SK-N-SH (cell line): ENCODE results near the gene CCDC71. TPM values are rescaled to one million over a fixed set of nuclear protein-coding genes. Genes with fewer than 3 reads are reported as not detected.
A peak's percentile ranks its signal among the peaks of the same experiment; 100 is the strongest.

Experiments
- CTCF ChIA-PET: fragments of 300-600, 350-600 bp; formaldehyde crosslinking; extraction: SDS; loops from one replicate; lab custom pipeline; 2021; lab: Yijun Ruan, JAX
- POLR2A ChIA-PET: fragments of 350-600 bp; sonication (Branson Sonifier 250); formaldehyde crosslinking; extraction: SDS; loops from one replicate; lab custom pipeline; 2020; ENCODE audit warnings: antibody characterized with exemption, inconsistent platforms; lab: Yijun Ruan, JAX
- DNase-seq: peaks from one replicate; pipeline ENCODE4 v3.0.0; 2012
- H2AFZ ChIP-seq: fragments of 200-600 bp; sonication (generic); 2 replicates; pipeline ENCODE4 v1.8.1; 2016; ENCODE audit warnings: antibody characterized with exemption, mild to moderate bottlenecking, low read depth
- H3F3A ChIP-seq: fragments of 200-600 bp; sonication (generic); replicated peaks from 2 replicates; pipeline ENCODE3; 2016; ENCODE audit warnings: antibody characterized with exemption, mild to moderate bottlenecking; ENCODE audit not compliant: insufficient read depth
- H3K27ac ChIP-seq, 2 experiments: fragments of 200-500 bp in 1 of 2; fragments of 200-600 bp in 1 of 2; sonication (Bioruptor generic) in 1 of 2; sonication (generic), shearing (Covaris generic) in 1 of 2; 2 replicates each; pipeline versions ENCODE4 v1.5.1 to v1.6.1; 2014 to 2016; ENCODE audit warnings: low read depth in 2 of 2, inconsistent platforms in 1 of 2, low read length in 1 of 2, mild to moderate bottlenecking in 1 of 2, mixed read lengths in 1 of 2
- H3K27me3 ChIP-seq: fragments of 200-600 bp; sonication (generic), shearing (Covaris generic); 2 replicates; pipeline ENCODE4 v1.6.1; 2016; ENCODE audit warnings: mixed run types; ENCODE audit not compliant: insufficient read depth
- H3K36me3 ChIP-seq, 2 experiments: fragments of 200-500 bp in 1 of 2; fragments of 200-600 bp in 1 of 2; sonication (Bioruptor generic) in 1 of 2; sonication (generic) in 1 of 2; replicated peaks in 1 of 2; 2 replicates each; pipeline versions ENCODE3 to v1.5.1; 2014 to 2016; ENCODE audit warnings: low read length in 1 of 2, mild to moderate bottlenecking in 1 of 2; ENCODE audit not compliant: insufficient read depth in 2 of 2, control insufficient read depth in 1 of 2
- H3K4me1 ChIP-seq, 2 experiments: fragments of 200-500 bp in 1 of 2; fragments of 200-600 bp in 1 of 2; sonication (Bioruptor generic) in 1 of 2; sonication (generic), shearing (Covaris generic) in 1 of 2; 2 replicates each; pipeline versions ENCODE4 v1.5.1 to v1.6.1; 2014 to 2016; ENCODE audit warnings: low read depth in 1 of 2, low read length in 1 of 2, mixed run types in 1 of 2; ENCODE audit not compliant: insufficient read depth in 2 of 2, control insufficient read depth in 1 of 2
- H3K4me2 ChIP-seq: fragments of 200-600 bp; sonication (generic), shearing (Covaris generic); 2 replicates; pipeline ENCODE4 v1.6.1; 2017; ENCODE audit warnings: mixed run types
- H3K4me3 ChIP-seq, 2 experiments: fragments of 200-500 bp in 1 of 2; fragments of 200-600 bp in 1 of 2; sonication (Bioruptor generic) in 1 of 2; sonication (generic), shearing (Covaris generic) in 1 of 2; 2 replicates each; pipeline versions ENCODE4 v1.5.1 to v1.8.1; 2014 to 2016; ENCODE audit warnings: low read depth in 2 of 2, inconsistent platforms in 1 of 2, low read length in 1 of 2, mild to moderate bottlenecking in 1 of 2, mixed read lengths in 1 of 2, moderate library complexity in 1 of 2
- H3K79me2 ChIP-seq: fragments of 200-600 bp; sonication (generic); 2 replicates; pipeline ENCODE4 v1.8.1; 2017; ENCODE audit warnings: mild to moderate bottlenecking; ENCODE audit not compliant: insufficient read depth
- H3K9ac ChIP-seq: fragments of 200-600 bp; sonication (generic); 2 replicates; pipeline ENCODE4 v1.6.1; 2017; ENCODE audit warnings: mixed run types
- H3K9me2 ChIP-seq: fragments of 200-600 bp; sonication (generic); 2 replicates; pipeline ENCODE4 v1.6.1; 2017; ENCODE audit warnings: mixed run types
- H3K9me3 ChIP-seq: fragments of 200-600 bp; sonication (generic); 2 replicates; pipeline ENCODE4 v1.6.1; 2017; ENCODE audit warnings: mixed run types, mild to moderate bottlenecking, moderate library complexity
- H4K20me1 ChIP-seq: fragments of 200-600 bp; sonication (generic); 2 replicates; pipeline ENCODE4 v1.6.1; 2017; ENCODE audit warnings: mild to moderate bottlenecking, mixed run types; ENCODE audit not compliant: insufficient read depth
- ELF1 ChIP-seq: IDR thresholded peaks from 2 replicates; pipeline ENCODE4 v1.4.0; 2012
- EZH2phosphoT487 ChIP-seq: fragments of 200-600 bp; sonication (generic); IDR thresholded peaks from 2 replicates; pipeline ENCODE4 v1.6.1; 2017; ENCODE audit warnings: low read depth, mixed run types, mild to moderate bottlenecking, antibody characterized with exemption, moderate library complexity, borderline replicate concordance
- FOXM1 ChIP-seq: IDR thresholded peaks from 2 replicates; pipeline ENCODE4 v1.4.0; 2012; ENCODE audit warnings: low read depth, mild to moderate bottlenecking
- GABPA ChIP-seq: IDR thresholded peaks from 2 replicates; pipeline ENCODE4 v1.4.0; 2012; ENCODE audit warnings: low read depth, mild to moderate bottlenecking
- GATA2 ChIP-seq: sonication (generic); formaldehyde crosslinking; IDR thresholded peaks from 2 replicates; pipeline ENCODE4 v1.5.0; 2020; ENCODE audit warnings: mild to moderate bottlenecking, missing genetic modification reagents
- MEF2A ChIP-seq: IDR thresholded peaks from 2 replicates; pipeline ENCODE4 v1.4.0; 2012; ENCODE audit warnings: low read depth, borderline replicate concordance
- MXI1 ChIP-seq: IDR thresholded peaks from 2 replicates; pipeline ENCODE4 v1.6.1; 2012; ENCODE audit warnings: mild to moderate bottlenecking, low read depth, low read length, improper control_type of control experiment
- NRF1 ChIP-seq: IDR thresholded peaks from 2 replicates; pipeline ENCODE4 v1.6.1; 2012; ENCODE audit warnings: low read depth, mild to moderate bottlenecking, low read length
- PBX3 ChIP-seq: IDR thresholded peaks from 2 replicates; pipeline ENCODE4; 2012
- POLR2AphosphoS5 ChIP-seq: IDR thresholded peaks from 2 replicates; pipeline ENCODE4 v1.6.1; 2012; ENCODE audit warnings: low read depth, low read length
- RAD21 ChIP-seq: IDR thresholded peaks from 2 replicates; pipeline ENCODE4 v1.6.1; 2012; ENCODE audit warnings: mild to moderate bottlenecking, low read length
- REST ChIP-seq: IDR thresholded peaks from 2 replicates; pipeline ENCODE4 v1.6.1; 2012; ENCODE audit warnings: mild to moderate bottlenecking, low read depth, low read length, moderate library complexity
- SIN3A ChIP-seq: IDR thresholded peaks from 2 replicates; pipeline ENCODE4 v1.6.1; 2012; ENCODE audit warnings: low read depth, mild to moderate bottlenecking, low read length, moderate library complexity, borderline replicate concordance
- TAF1 ChIP-seq: IDR thresholded peaks from 2 replicates; pipeline ENCODE4 v1.6.1; 2012; ENCODE audit warnings: low read depth, mild to moderate bottlenecking, low read length, moderate library complexity, borderline replicate concordance
- TCF12 ChIP-seq: IDR thresholded peaks from 2 replicates; pipeline ENCODE4 v1.4.0; 2012
- TEAD4 ChIP-seq: IDR thresholded peaks from 2 replicates; pipeline ENCODE4 v1.4.0; 2012; ENCODE audit warnings: mild to moderate bottlenecking, borderline replicate concordance; ENCODE audit not compliant: insufficient read depth
- WGBS: methylation state at CpG from one replicate; pipeline ENCODE4 v1.1.6; 2017; ENCODE audit warnings: low lambda C conversion rate; 5-methylcytosine and 5-hydroxymethylcytosine counted together
- polyA plus RNA-seq, 3 experiments: library from polyadenylated mRNA; depleted of rRNA; stranded (reverse); fragments of >200 nt; gene quantifications; 2 replicates each; pipeline ENCODE4 v1.2.3, GENCODE V29; 2012
- TF ChIP-seq, protein P1 (sequence below): IDR thresholded peaks from 2 replicates; pipeline ENCODE4 v1.4.0; 2012; ENCODE audit warnings: low read depth
- TF ChIP-seq, protein P2 (sequence below): IDR thresholded peaks from 2 replicates; pipeline ENCODE4 v1.4.0; 2012; ENCODE audit warnings: low read depth, borderline replicate concordance

The CCDC71 gene
- polyA plus RNA-seq, 1 of the 3 experiments (the other 2 are of a cell fraction), result 40.9 TPM

DNA sequence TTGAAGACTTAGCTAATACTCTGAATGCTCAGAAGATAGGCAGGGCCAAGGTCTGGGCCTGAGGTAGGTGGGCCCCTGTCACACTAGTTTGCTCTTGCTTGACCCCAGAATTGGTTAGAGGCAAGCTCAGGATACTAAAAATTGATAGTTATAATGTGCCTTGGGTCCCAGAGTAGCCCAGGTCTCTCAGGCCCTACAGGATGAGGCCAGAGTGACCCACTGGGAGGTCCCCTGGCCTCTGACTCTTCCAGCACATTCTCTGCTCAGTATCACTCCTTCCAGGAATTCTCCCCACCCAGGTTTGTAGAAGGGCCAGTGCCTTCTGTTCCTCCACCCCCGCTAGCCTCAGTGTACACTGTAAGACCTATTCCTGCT is 4.6 kb upstream of the CCDC71 start:
- CTCF ChIA-PET, result interaction anchor here (0.6 to 3.5 kb wide), 38 partner anchors 9 to 499 kb away, joined by 3 to 26 read pairs (median 4); partner anchors contain the start of genes C3orf62, LAMB2, NDUFAF3 and TCTA
- Histone ChIP-seq H3K4me3 (peak overlapping the region; percentile 81 to 90), H3K4me1 (peaks cover 14 to 54% of the 10 kb centered on the region in 2 experiments), H3K4me2 (peak overlapping the region; percentile 98), H3K27ac (peak overlapping the region; percentile 70 to 99), H3K36me3 (peaks cover 0 to 14% of the 10 kb centered on the region in 2 experiments), H2AFZ (peak overlapping the region; percentile 99), H3K79me2 (peaks cover 33% of the 10 kb centered on the region), H4K20me1 (no peaks in the 10 kb centered on the region), H3K9ac (peak overlapping the region; percentile 71), H3K9me2 (no peaks in the 10 kb centered on the region), H3K9me3 (no peaks in the 10 kb centered on the region), H3K27me3 (no peaks in the 10 kb centered on the region), H3F3A (no peaks in the 10 kb centered on the region)
- WGBS, result 0% methylated on average over 1 of the region's 1 CpG
- no peak for DNase-seq
- POLR2A ChIA-PET, result interaction anchor here (0.8 to 2.8 kb wide), 7 partner anchors 37 to 279 kb away, joined by 3 to 11 read pairs (median 4); partner anchors contain the start of genes LAMB2, QRICH1 and RHOA
- TF ChIP-seq, protein P1, sequence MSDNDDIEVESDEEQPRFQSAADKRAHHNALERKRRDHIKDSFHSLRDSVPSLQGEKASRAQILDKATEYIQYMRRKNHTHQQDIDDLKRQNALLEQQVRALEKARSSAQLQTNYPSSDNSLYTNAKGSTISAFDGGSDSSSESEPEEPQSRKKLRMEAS, result no peak
- no peak for TF ChIP-seq FOXM1
- no peak for TF ChIP-seq MXI1
- TF ChIP-seq PBX3, result no peak
- TF ChIP-seq MEF2A, result no peak
- TF ChIP-seq RAD21, result no peak
- no peak for TF ChIP-seq REST
- no peak for TF ChIP-seq TEAD4
- TF ChIP-seq NRF1, result no peak
- no peak for TF ChIP-seq POLR2AphosphoS5
- no peak for TF ChIP-seq EZH2phosphoT487
- TF ChIP-seq ELF1, result no peak
- TF ChIP-seq TCF12, result no peak
- no peak for TF ChIP-seq SIN3A
- TF ChIP-seq TAF1, result no peak
- no peak for TF ChIP-seq GABPA
- TF ChIP-seq, protein P2, sequence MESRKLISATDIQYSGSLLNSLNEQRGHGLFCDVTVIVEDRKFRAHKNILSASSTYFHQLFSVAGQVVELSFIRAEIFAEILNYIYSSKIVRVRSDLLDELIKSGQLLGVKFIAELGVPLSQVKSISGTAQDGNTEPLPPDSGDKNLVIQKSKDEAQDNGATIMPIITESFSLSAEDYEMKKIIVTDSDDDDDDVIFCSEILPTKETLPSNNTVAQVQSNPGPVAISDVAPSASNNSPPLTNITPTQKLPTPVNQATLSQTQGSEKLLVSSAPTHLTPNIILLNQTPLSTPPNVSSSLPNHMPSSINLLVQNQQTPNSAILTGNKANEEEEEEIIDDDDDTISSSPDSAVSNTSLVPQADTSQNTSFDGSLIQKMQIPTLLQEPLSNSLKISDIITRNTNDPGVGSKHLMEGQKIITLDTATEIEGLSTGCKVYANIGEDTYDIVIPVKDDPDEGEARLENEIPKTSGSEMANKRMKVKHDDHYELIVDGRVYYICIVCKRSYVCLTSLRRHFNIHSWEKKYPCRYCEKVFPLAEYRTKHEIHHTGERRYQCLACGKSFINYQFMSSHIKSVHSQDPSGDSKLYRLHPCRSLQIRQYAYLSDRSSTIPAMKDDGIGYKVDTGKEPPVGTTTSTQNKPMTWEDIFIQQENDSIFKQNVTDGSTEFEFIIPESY, result no peak
- TF ChIP-seq GATA2 (CRISPR knock-in tag), result no peak
